COLO668 (cell line): ENCODE results near the gene ERVK3-1.
"Not testable (repeated sequence)": the region's sequence is repeated elsewhere in the genome, so short reads cannot be mapped to it uniquely, and the experiment has no call there.

Experiments
- DNase-seq: peaks from one replicate; lab custom pipeline; 2025; ENCODE audit not compliant: unreplicated experiment; lab: John Stamatoyannopoulos, UW

The ERVK3-1 gene

DNA sequence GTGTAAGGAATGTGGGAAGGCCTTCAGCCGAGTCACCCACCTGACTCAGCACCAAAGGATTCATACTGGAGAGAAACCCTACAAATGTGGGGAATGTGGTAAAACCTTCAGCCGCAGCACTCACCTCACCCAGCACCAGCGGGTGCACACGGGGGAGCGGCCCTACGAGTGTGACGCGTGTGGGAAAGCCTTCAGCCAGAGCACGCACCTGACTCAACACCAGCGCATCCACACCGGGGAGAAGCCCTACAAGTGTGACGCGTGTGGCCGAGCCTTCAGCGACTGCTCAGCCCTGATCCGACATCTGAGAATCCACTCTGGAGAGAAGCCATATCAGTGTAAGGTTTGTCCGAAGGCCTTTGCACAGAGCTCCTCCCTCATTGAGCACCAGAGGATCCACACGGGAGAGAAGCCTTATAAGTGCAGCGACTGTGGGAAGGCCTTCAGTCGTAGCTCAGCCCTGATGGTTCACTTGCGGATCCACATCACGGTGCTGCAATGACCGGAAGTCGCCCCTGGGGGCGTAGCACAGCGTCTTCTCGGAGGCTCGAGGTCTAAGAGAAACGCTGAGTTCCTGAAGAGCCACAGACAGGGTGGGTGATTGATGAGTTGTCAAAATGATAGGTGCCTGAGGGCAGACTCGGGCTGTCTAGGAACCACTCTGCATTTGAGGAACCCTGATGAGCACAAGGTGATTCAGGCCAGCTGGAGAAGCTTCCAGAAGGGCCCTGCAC lies 33.8 kb downstream of the ERVK3-1 start:
- no peak for DNase-seq

- no peak for DNase-seq
These were observed 40.4 kb downstream of the ERVK3-1 start for GRCh38 chr19:58345558-58345957.

GRCh38 chr19:58346961-58347929 lies 42.1 kb downstream of the ERVK3-1 start:
- peak; percentile 75 for DNase-seq

DNA sequence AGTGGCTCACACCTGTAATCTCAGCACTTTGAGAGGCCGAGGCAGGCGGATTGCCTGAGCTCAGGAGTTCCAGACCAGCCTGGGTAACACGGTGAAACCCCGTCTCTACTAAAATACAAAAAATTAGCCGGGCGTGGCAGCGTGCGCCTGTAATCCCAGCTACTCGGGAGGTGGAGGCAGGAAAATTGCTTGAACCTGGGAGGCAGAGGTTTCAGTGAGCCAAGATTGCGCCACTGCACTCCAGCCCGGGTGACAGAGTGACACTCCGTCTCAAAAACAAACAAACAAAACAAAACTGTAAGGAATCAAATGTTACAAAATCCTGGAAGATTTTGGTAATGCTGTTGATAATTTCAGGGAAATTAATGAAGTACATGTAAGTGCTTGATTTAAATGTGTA lies 42.9 kb downstream of the ERVK3-1 start:
- DNase-seq, result not testable (repeated sequence)

GRCh38 chr19:58349590-58349989 lies 44.4 kb downstream of the ERVK3-1 start:
- DNase-seq, result no peak

GRCh38 chr19:58350001-58350861 lies 45.1 kb downstream of the ERVK3-1 start:
- DNase-seq, result no peak

GRCh38 chr19:58350871-58351557 lies 45.8 kb downstream of the ERVK3-1 start:
- DNase-seq, result no peak

DNA sequence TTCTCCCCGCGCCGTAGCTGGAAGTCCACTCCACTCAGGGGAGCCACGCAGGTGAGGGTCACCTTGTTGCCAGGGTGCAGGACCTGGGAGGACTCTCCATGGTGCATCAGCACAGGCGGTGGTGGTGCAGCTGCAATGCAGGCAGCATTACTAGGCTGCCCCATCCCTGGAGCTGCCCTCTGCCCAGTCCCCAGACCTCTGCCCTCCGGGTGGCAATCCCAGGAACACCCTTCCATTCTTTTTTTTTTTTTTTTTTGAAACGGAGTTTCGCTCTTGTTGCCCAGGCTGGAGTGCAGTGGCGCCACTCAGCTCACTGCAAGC lies 46.3 kb downstream of the ERVK3-1 start:
- DNase-seq, result no peak

DNA sequence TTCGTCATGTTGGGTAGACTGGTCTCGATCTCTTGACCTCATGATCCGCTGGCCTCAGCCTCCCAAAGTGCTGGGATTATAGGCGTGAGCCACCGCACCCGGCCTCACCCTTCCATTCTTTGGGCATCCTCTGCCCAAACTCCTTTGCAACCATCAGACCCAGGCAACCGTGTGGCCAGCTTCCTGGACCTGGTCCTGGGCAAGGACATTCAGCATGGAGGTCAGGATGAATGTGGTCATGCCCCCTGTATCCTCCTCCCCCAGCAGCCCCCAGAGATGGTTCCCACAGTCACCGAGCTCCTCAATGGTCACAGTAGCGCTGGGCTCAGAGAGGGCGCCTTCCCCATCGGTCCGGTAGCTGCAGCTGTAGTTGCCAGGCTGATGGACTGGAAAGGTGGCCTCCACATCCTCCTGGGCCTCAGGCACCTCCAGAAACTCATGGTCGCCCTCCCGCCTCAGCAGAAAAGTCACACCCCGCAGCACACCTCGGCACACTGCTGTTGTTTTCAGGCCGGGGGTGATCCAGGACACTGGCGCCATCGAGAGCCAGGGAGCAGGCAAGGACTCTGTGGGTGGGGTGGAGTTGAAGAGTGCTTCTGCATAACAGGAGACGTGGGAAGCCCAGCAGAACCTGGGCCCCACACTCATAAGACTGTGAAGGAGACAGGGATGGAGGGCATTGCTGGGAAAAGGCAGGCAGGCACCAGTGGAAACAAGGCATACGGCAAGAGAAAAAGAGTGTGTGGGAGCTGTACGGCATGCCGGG lies 47.0 kb downstream of the ERVK3-1 start:
- DNase-seq, result no peak

DNA sequence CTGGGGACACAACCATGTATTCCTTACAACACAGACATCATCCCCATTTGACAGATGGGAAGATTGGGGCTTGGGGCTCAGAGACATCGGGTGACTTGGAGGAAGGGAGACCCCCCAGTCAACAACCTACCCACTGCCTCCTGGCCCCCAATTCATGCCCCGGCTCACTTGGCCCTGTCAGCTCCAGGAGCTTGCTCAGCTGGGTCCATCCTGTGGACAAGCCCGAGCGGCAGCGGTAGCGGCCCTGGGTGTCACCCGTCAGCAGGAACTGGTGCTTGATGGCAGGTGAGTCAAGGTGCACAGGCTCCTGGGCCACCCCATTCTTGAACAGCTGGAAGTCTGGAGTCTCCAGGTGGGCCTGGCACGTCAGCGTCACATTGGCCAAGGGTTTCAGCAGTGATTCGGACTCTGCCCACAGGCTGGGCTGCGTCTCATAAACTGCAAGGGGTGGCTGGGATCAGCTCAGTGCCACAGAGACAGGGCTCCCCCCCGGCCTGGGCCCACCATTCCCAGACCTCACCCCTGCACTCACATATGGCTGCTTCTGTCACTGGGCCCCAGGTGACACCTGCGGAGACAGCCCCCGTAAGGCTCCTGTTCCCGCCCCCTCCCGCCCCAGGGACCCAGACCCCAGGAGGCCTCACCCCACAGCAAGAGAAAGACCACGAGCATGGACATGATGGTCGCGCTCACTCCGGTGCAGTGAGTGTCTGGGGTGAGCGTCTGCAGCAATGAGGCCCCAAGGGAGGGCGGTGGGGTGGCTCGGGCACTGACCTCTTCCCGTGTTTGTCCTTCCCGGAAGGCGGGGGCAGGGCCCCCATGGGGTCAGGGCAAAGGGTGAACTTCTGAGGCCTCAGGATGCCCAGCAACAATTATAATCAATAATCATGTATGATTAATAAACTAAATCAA lies 47.8 kb downstream of the ERVK3-1 start, which contains the start of gene A1BG:
TSS of gene A1BG (minus strand) at position 733 of the 912 bp plus-strand sequence. CDS start at position 678, 55 bp downstream.
- no peak for DNase-seq

- no peak for DNase-seq
These were observed 48.7 kb downstream of the ERVK3-1 start for GRCh38 chr19:58353717-58354477.

- no peak for DNase-seq
These were observed 49.4 kb downstream of the ERVK3-1 start for GRCh38 chr19:58354478-58355030.

GRCh38 chr19:58355215-58355796 lies 50.1 kb downstream of the ERVK3-1 start:
- DNase-seq, result no peak

- no peak for DNase-seq
These were observed 51.0 kb downstream of the ERVK3-1 start for GRCh38 chr19:58355908-58356765.

- DNase-seq, result no peak
These were observed 51.7 kb downstream of the ERVK3-1 start for GRCh38 chr19:58356766-58357480.
